Gastroesophageal sphincter (tissue), 4 donors: ENCODE measurements around the gene CD48. TPM values are rescaled to one million over a fixed set of nuclear protein-coding genes. Genes with fewer than 3 reads are reported as not detected.

Experiments used
- ATAC-seq: fragments of 150-250 bp; one replicate; pipeline ENCODE4 v1.9.1; 2016; ENCODE audit warnings: mild to moderate bottlenecking, moderate library complexity
- H3K27ac ChIP-seq, 4 donors: fragments of 200-600 bp; sonication (generic) in 3 of 4; 1 replicate in 3 of 4; 2 replicates in 1 of 4; pipeline ENCODE4 v1.5.1; 2016 to 2019
- H3K27me3 ChIP-seq: fragments of 200-600 bp; sonication (generic); one replicate; pipeline ENCODE4 v1.5.1; 2019
- H3K36me3 ChIP-seq, 2 donors: fragments of 200-600 bp; sonication (generic); one replicate each; pipeline ENCODE4 v1.5.1; 2019; ENCODE audit warnings: control low read depth in 1 of 2
- H3K4me1 ChIP-seq, 3 donors: fragments of 200-600 bp; sonication (generic); 1 replicate in 2 of 3; 2 replicates in 1 of 3; pipeline ENCODE4 v1.5.1; 2016 to 2019; ENCODE audit warnings: control low read depth in 2 of 3
- H3K4me3 ChIP-seq, 2 donors: fragments of 200-600 bp; sonication (generic); one replicate each; pipeline ENCODE4 v1.5.1; 2019; ENCODE audit warnings: mild to moderate bottlenecking in 1 of 2, moderate library complexity in 1 of 2
- H3K9me3 ChIP-seq, 3 donors: fragments of 200-600 bp; sonication (generic); one replicate each; pipeline ENCODE4 v1.5.1; 2017 to 2019; ENCODE audit warnings: control low read depth in 2 of 3
- EP300 ChIP-seq: sonication (generic); formaldehyde crosslinking; IDR thresholded peaks from one replicate; pipeline ENCODE4 v1.6.1; 2017; ENCODE audit warnings: antibody characterized with exemption, mild to moderate bottlenecking
- POLR2A ChIP-seq, 2 donors: fragments of 450-650 bp; IDR thresholded peaks; one replicate each; pipeline ENCODE4 v1.6.1; 2017; ENCODE audit warnings: antibody characterized with exemption in 2 of 2, mild to moderate bottlenecking in 2 of 2, moderate library complexity in 1 of 2
- POLR2AphosphoS5 ChIP-seq: sonication (generic); formaldehyde crosslinking; IDR thresholded peaks from one replicate; pipeline ENCODE4 v1.6.1; 2017; ENCODE audit warnings: antibody characterized with exemption
- WGBS, 2 donors: methylation state at CpG; one replicate each; pipeline ENCODE4 v1.1.5; 2018; ENCODE audit warnings: low coverage in 1 of 2; 5-methylcytosine and 5-hydroxymethylcytosine counted together
- total RNA-seq, 4 donors: library from RNA; depleted of rRNA; stranded (reverse); fragments of >200 nt; gene quantifications; one replicate each; pipeline ENCODE4 v1.1.0, GENCODE V29; 2016
- TF ChIP-seq, protein P1 (sequence below), 4 experiments: fragments of 200-600 bp in 2 of 4; fragments of 450-650 bp in 2 of 4; sonication (generic) in 1 of 4; IDR thresholded peaks; one replicate each; pipeline ENCODE4 v1.5.1; 2017 to 2019; ENCODE audit warnings: antibody characterized with exemption in 4 of 4, mild to moderate bottlenecking in 2 of 4, moderate library complexity in 2 of 4

CD48 gene
- total RNA-seq, 4 donors from 2014 or later: 2.2 to 8.5 (median 4.5) TPM; not detected in 1

GRCh38 chr1:160681891-160682140 lies 29.8 kb downstream of the CD48 start:
- Histone ChIP-seq H3K9me3 (no peaks in the 10 kb centered on the region), H3K4me3 (no peak overlapping the region), H3K27me3 (peaks cover 57% of the 10 kb centered on the region), H3K4me1 (no peaks in the 10 kb centered on the region), H3K36me3 (no peaks in the 10 kb centered on the region), H3K27ac (no peak overlapping the region)
- TF ChIP-seq EP300 (no peak), POLR2A (IDR thresholded peaks at IDR 0.05) (no peak), POLR2AphosphoS5 (no peak)
- TF ChIP-seq, protein P1, sequence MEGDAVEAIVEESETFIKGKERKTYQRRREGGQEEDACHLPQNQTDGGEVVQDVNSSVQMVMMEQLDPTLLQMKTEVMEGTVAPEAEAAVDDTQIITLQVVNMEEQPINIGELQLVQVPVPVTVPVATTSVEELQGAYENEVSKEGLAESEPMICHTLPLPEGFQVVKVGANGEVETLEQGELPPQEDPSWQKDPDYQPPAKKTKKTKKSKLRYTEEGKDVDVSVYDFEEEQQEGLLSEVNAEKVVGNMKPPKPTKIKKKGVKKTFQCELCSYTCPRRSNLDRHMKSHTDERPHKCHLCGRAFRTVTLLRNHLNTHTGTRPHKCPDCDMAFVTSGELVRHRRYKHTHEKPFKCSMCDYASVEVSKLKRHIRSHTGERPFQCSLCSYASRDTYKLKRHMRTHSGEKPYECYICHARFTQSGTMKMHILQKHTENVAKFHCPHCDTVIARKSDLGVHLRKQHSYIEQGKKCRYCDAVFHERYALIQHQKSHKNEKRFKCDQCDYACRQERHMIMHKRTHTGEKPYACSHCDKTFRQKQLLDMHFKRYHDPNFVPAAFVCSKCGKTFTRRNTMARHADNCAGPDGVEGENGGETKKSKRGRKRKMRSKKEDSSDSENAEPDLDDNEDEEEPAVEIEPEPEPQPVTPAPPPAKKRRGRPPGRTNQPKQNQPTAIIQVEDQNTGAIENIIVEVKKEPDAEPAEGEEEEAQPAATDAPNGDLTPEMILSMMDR (IDR thresholded peaks at IDR 0.05): no peak
- no peak for ATAC-seq
- 70% methylated on average over 2 of the region's 3 CpGs; no CpG with 5 or more reads in 1 of the 2 donors for WGBS, 2 donors

GRCh38 chr1:160681066-160681890 lies 30.3 kb downstream of the CD48 start:
- TF ChIP-seq, protein P1 (IDR thresholded peaks at IDR 0.05): peak in 2 of 4 experiments; percentile 30 to 34
- no peak for TF ChIP-seq POLR2A (IDR thresholded peaks at IDR 0.05)
- WGBS, 2 donors: 34 to 46% methylated on average over 3 to 6 of the region's 10 CpGs
- Histone ChIP-seq H3K36me3 (no peaks in the 10 kb centered on the region), H3K4me1 (no peaks in the 10 kb centered on the region), H3K9me3 (no peaks in the 10 kb centered on the region), H3K27ac (no peak overlapping the region), H3K27me3 (peaks cover 57% of the 10 kb centered on the region), H3K4me3 (no peak overlapping the region)
- ATAC-seq: no peak

- Histone ChIP-seq H3K27ac (no peak overlapping the region), H3K4me3 (no peak overlapping the region), H3K4me1 (no peaks in the 10 kb centered on the region), H3K36me3 (no peaks in the 10 kb centered on the region), H3K9me3 (no peaks in the 10 kb centered on the region), H3K27me3 (peaks cover 59% of the 10 kb centered on the region)
- no peak for TF ChIP-seq POLR2A (IDR thresholded peaks at IDR 0.05)
- no peak for ATAC-seq
- 73 to 100% methylated on average over 3 to 6 of the region's 8 CpGs for WGBS, 2 donors
These were observed 31.2 kb downstream of the CD48 start for GRCh38 chr1:160680399-160680798.

- Histone ChIP-seq H3K36me3 (no peaks in the 10 kb centered on the region), H3K4me1 (no peaks in the 10 kb centered on the region), H3K27ac (no peak overlapping the region), H3K4me3 (no peak overlapping the region), H3K27me3 (peaks cover 62% of the 10 kb centered on the region), H3K9me3 (no peaks in the 10 kb centered on the region)
- TF ChIP-seq POLR2A (IDR thresholded peaks at IDR 0.05) (no peak), POLR2AphosphoS5 (no peak)
- 46 to 64% methylated on average over 2 of the region's 3 CpGs for WGBS, 2 donors
- ATAC-seq: no peak
These were observed 31.7 kb downstream of the CD48 start for GRCh38 chr1:160679893-160680292.

- H3K27me3 ChIP-seq: peaks cover 48% of the 10 kb centered on the region
- H3K4me3 ChIP-seq: no peak overlapping the region
- H3K36me3 ChIP-seq: no peaks in the 10 kb centered on the region
- no peak overlapping the region for H3K27ac ChIP-seq
- H3K9me3 ChIP-seq: no peaks in the 10 kb centered on the region
- no peak for ATAC-seq
- no peaks in the 10 kb centered on the region for H3K4me1 ChIP-seq
- TF ChIP-seq, protein P1 (IDR thresholded peaks at IDR 0.05): no peak
- TF ChIP-seq EP300 (no peak), POLR2A (IDR thresholded peaks at IDR 0.05) (no peak), POLR2AphosphoS5 (no peak)
- 64 to 69% methylated on average over 7 to 12 of the region's 13 CpGs for whole genome bisulfite sequencing, 2 donors
These were observed 34.6 kb downstream of the CD48 start for GRCh38 chr1:160676869-160677597.
